Measurements from ENCODE around the gene PGAM2.

Gene PGAM2

GRCh38 chr7:44083796-44084195 is 18.4 kb upstream of the PGAM2 start:
- DNase-seq (ENCODE audit: low read depth) = no peak

- DNase-seq (ENCODE audit: low read depth) = peak; percentile 97
Observed at GRCh38 chr7:44082541-44083207, 17.3 kb upstream of the PGAM2 start.

GRCh38 chr7:44081266-44081748 is 15.9 kb upstream of the PGAM2 start:
- DNase-seq (ENCODE audit: low read depth) = no peak

- DNase-seq (ENCODE audit: low read depth) = no peak
Observed at GRCh38 chr7:44080686-44081265, 15.4 kb upstream of the PGAM2 start.

- DNase-seq (ENCODE audit: low read depth) = no peak
Observed at GRCh38 chr7:44080118-44080517, 14.8 kb upstream of the PGAM2 start.

GRCh38 chr7:44079331-44080021 is 14.1 kb upstream of the PGAM2 start:
- DNase-seq (ENCODE audit: low read depth) = no peak

- DNase-seq (ENCODE audit: low read depth) = no peak
Observed at GRCh38 chr7:44078521-44078920, 13.2 kb upstream of the PGAM2 start.

- DNase-seq (ENCODE audit: low read depth) = no peak
Observed at GRCh38 chr7:44077681-44078091, 12.3 kb upstream of the PGAM2 start.

- DNase-seq (ENCODE audit: low read depth) = no peak
Observed at GRCh38 chr7:44077061-44077460, 11.7 kb upstream of the PGAM2 start.

GRCh38 chr7:44076101-44076895 is 10.9 kb upstream of the PGAM2 start:
- no peak for DNase-seq (ENCODE audit: low read depth)

- no peak for DNase-seq (ENCODE audit: low read depth)
Observed at GRCh38 chr7:44075296-44076075, 10.1 kb upstream of the PGAM2 start.

- no peak for DNase-seq (ENCODE audit: low read depth)
Observed at GRCh38 chr7:44074349-44074695, 9.0 kb upstream of the PGAM2 start.

- DNase-seq (ENCODE audit: low read depth) = no peak
Observed at GRCh38 chr7:44073664-44074348, 8.4 kb upstream of the PGAM2 start.

GRCh38 chr7:44072364-44073231 is 7.2 kb upstream of the PGAM2 start:
- no peak for DNase-seq (ENCODE audit: low read depth)

GRCh38 chr7:44071726-44072363 is 6.5 kb upstream of the PGAM2 start:
- DNase-seq (ENCODE audit: low read depth) = no peak

GRCh38 chr7:44068054-44068453 is 2.7 kb upstream of the PGAM2 start:
- DNase-seq (ENCODE audit: low read depth) = no peak

- no peak for DNase-seq (ENCODE audit: low read depth)
Observed at GRCh38 chr7:44067064-44067951, 1.9 kb upstream of the PGAM2 start.

GRCh38 chr7:44066494-44067063 is 1.2 kb upstream of the PGAM2 start:
- DNase-seq (ENCODE audit: low read depth) = no peak

All from activated T-helper 1 cell treated with Interleukin-2 at 50 U/mL for 16 hours (primary cell).